ENCODE measurements around the gene SMIM14.

DNA sequence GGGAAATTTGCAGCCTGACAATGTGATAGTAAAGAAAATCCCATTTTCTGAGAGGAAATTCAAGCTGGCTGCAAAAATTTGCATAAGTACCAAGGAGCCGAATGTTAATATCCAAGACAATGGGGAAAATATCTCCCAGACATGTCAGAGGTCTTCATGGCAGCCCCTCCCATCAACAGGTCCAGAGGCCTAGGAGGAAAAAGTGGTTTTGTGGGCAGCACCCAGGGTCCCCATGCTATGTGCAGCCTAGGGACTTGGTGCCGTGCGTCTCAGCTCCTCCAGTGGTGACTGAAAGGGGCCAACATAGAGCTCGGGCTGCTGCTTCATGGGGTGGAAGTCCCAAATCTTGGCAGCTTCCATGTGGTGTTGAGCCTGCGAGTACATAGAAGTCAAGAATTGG lies 105.1 kb downstream of the SMIM14 start:
- TF ChIP-seq CREB1 (CRISPR knock-in tag; IDR thresholded peaks at IDR 0.05) (no peak), NFE2L1 (CRISPR knock-in tag; IDR thresholded peaks at IDR 0.05) (no peak), CREM (CRISPR knock-in tag; IDR thresholded peaks at IDR 0.05) (no peak), IRF2 (CRISPR knock-in tag; IDR thresholded peaks at IDR 0.05; ENCODE audit: borderline replicate concordance, low read depth) (no peak), SMAD3 (CRISPR knock-in tag; IDR thresholded peaks at IDR 0.05; ENCODE audit: borderline replicate concordance) (no peak), RORB (CRISPR knock-in tag; IDR thresholded peaks at IDR 0.05) (no peak), ZNF232 (CRISPR knock-in tag; IDR thresholded peaks at IDR 0.05) (no peak)
- TF ChIP-seq, protein P1, sequence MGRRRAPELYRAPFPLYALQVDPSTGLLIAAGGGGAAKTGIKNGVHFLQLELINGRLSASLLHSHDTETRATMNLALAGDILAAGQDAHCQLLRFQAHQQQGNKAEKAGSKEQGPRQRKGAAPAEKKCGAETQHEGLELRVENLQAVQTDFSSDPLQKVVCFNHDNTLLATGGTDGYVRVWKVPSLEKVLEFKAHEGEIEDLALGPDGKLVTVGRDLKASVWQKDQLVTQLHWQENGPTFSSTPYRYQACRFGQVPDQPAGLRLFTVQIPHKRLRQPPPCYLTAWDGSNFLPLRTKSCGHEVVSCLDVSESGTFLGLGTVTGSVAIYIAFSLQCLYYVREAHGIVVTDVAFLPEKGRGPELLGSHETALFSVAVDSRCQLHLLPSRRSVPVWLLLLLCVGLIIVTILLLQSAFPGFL (CRISPR knock-in tag; IDR thresholded peaks at IDR 0.05; ENCODE audit: borderline replicate concordance): no peak
- TF ChIP-seq, protein P2, sequence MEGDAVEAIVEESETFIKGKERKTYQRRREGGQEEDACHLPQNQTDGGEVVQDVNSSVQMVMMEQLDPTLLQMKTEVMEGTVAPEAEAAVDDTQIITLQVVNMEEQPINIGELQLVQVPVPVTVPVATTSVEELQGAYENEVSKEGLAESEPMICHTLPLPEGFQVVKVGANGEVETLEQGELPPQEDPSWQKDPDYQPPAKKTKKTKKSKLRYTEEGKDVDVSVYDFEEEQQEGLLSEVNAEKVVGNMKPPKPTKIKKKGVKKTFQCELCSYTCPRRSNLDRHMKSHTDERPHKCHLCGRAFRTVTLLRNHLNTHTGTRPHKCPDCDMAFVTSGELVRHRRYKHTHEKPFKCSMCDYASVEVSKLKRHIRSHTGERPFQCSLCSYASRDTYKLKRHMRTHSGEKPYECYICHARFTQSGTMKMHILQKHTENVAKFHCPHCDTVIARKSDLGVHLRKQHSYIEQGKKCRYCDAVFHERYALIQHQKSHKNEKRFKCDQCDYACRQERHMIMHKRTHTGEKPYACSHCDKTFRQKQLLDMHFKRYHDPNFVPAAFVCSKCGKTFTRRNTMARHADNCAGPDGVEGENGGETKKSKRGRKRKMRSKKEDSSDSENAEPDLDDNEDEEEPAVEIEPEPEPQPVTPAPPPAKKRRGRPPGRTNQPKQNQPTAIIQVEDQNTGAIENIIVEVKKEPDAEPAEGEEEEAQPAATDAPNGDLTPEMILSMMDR (IDR thresholded peaks at IDR 0.05): no peak
- TF ChIP-seq, protein P3, sequence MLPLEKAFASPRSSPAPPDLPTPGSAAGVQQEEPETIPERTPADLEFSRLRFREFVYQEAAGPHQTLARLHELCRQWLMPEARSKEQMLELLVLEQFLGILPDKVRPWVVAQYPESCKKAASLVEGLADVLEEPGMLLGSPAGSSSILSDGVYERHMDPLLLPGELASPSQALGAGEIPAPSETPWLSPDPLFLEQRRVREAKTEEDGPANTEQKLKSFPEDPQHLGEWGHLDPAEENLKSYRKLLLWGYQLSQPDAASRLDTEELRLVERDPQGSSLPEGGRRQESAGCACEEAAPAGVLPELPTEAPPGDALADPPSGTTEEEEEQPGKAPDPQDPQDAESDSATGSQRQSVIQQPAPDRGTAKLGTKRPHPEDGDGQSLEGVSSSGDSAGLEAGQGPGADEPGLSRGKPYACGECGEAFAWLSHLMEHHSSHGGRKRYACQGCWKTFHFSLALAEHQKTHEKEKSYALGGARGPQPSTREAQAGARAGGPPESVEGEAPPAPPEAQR (CRISPR knock-in tag; IDR thresholded peaks at IDR 0.05): no peak
- TF ChIP-seq, protein P4, sequence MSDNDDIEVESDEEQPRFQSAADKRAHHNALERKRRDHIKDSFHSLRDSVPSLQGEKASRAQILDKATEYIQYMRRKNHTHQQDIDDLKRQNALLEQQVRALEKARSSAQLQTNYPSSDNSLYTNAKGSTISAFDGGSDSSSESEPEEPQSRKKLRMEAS (CRISPR knock-in tag; IDR thresholded peaks at IDR 0.05): no peak

Data from WTC11 (cell line).